Kidney tubule cell (primary cell): ENCODE results near the gene RBM7.

Experiments used
- DNase-seq: peaks from one replicate; pipeline ENCODE4 v3.0.0-alpha.2; 2018; ENCODE audit warnings: low spot score

The RBM7 gene

DNA sequence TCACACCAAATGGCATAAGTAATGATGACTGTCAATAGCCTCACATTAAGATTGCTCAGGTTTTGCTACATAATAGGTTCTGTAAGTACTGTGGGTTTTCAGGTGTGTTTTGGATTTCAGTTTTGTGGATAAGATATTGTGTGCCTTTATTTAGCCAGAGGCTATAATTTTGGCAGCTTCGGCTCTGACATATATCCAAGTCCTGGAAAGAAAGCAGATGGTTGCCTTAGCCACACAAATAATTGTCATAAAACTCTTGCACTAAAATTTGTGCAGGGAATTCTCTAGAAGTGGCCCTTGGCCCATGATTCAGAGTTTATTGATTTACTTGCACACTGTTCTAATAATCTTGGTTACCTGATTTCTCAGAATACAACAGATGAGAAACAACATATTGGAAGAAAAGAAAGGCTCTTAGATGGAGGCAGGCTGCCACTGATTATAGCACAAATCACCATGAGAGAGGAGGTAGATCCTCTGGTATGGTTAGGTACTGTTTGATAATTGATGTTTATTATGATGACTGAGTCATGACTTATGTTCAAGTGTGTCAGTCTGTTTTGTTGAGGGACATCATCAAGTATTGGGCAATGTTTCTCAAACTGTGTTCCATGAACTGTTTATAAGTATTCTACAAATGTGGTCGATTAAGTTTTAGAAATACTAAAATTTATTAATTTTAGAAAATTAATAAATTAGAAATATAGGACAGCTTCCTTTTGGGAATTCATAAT is 48.5 kb downstream of the RBM7 start:
- DNase-seq: peak; percentile 9

DNA sequence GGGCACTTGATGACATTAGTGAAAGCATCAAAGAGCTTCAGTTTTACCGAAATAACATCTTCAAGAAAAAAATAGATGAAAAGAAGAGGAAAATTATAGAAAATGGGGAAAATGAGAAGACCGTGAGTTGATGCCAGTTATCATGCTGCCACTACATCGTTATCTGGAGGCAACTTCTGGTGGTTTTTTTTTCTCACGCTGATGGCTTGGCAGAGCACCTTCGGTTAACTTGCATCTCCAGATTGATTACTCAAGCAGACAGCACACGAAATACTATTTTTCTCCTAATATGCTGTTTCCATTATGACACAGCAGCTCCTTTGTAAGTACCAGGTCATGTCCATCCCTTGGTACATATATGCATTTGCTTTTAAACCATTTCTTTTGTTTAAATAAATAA is 49.4 kb downstream of the RBM7 start:
- no peak for DNase-seq

DNA sequence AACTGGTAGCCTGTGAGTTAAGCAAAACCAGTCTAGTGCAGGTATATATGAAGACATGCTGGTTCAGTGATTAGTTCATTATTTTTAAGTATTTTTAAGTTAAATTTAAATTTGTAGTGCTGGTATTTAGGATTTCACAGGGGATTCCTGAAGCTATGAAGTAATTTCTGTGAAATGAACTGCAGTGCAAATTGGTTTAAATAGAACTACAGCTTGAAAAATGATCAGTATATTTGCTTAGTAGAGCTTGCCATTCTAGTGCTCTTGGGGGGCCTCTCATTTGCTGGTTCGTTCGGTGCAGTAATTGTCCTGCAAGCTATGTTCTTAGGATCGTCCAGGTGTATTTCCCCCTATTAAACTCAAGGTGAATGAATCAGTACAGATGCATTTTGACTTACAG is 51.9 kb downstream of the RBM7 start:
- DNase-seq: no peak
